GM13976 (cell line): Measurements from ENCODE around the gene PARD3.

Experiments
- DNase-seq: peaks from one replicate; pipeline ENCODE4 v3.0.0; 2012; ENCODE audit warnings: low spot score
- in situ Hi-C: fragments of 300-500 bp; cut with MboI; formaldehyde crosslinking; loops from one replicate; pipeline ENCODE4 v1.12.0; 2022; ENCODE audit warnings: low sequenced_read_pairs, mixed read lengths, inconsistent platforms; ENCODE audit not compliant: unreplicated experiment
- TF ChIP-seq, protein P1 (sequence below): IDR thresholded peaks from 2 replicates; pipeline ENCODE4 v1.5.1; 2012; ENCODE audit warnings: borderline replicate concordance, mild to moderate bottlenecking; ENCODE audit not compliant: insufficient read depth; ENCODE audit errors: extremely low read depth, missing control alignments, control extremely low read depth

PARD3 gene

DNA sequence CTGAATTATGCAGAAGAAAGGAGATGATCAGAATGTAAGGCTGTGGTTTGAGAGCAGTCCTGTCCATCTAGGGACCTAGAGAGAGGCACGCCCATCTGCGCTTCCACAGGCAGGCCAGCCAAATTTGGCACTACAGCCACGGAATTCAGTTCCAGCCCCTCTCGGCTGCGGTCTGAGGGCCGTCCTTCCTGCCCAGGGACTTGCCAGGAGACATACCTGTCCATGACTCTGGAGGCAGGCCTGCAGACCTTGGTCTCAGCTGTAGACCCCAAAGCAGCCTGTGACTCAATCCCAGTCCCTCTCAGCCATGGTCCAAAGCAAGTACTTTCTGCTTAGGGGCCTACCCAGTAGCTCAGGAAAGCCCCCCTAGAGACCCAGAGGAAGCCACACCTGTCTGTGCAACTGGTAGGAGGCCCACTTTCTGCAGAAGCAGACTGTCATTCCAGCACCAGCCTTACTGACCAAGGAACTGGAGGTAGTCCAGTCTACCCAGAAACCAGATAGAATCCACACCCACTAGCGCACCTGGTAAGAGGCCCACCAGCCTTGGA lies 720.9 kb downstream of the PARD3 start:
- TF ChIP-seq, protein P1, sequence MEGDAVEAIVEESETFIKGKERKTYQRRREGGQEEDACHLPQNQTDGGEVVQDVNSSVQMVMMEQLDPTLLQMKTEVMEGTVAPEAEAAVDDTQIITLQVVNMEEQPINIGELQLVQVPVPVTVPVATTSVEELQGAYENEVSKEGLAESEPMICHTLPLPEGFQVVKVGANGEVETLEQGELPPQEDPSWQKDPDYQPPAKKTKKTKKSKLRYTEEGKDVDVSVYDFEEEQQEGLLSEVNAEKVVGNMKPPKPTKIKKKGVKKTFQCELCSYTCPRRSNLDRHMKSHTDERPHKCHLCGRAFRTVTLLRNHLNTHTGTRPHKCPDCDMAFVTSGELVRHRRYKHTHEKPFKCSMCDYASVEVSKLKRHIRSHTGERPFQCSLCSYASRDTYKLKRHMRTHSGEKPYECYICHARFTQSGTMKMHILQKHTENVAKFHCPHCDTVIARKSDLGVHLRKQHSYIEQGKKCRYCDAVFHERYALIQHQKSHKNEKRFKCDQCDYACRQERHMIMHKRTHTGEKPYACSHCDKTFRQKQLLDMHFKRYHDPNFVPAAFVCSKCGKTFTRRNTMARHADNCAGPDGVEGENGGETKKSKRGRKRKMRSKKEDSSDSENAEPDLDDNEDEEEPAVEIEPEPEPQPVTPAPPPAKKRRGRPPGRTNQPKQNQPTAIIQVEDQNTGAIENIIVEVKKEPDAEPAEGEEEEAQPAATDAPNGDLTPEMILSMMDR = no peak
- no peak for DNase-seq
- in situ Hi-C loops = no loop called here

DNA sequence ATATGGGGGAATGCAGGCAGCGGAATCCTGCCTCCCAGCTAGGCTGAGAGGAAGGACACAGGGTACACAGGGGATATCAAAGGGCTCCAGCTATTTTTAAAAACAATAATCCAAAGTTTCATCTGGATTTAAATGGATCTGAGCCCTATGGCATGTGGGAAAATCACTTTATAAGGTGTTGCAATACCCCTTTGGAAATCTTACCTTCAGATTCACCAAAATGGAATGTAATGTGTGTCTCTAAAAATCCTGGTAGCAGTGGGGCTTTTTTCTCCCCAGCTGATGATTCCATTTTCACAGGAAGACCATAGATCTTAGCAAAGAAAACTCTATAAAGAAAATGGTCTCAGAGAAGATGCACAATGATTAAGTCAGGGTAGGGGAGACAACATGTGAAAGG lies 722.2 kb downstream of the PARD3 start:
- in situ Hi-C loops = no loop called here
- TF ChIP-seq, protein P1 = no peak

DNA sequence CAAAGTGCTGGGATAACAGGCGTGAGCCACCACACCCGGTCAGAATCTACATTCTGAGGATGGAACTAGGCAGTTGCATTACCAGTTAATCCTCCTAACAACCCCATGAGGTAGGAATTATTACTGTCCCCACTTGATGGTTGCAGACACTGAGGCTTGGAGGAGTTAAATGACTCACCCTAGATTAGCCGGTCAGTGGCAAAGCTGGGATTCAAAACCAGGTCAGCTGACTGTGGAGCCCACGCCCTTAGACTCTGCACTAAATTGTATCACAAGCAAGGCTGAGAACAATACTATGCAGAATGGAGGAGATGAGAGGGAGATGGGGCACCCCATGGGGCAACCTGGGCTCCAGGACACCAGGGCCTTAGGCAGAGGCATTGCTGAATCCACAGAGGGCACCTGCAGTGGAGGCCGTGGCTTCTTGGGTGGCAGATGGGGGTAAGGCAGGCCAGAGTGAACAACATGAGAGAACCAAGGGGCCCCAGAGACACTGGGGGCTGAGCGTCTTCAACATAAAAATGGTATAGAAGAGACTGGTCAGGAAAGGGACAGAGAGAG lies 723.4 kb downstream of the PARD3 start:
- in situ Hi-C loops = no loop called here
- DNase-seq = no peak
- TF ChIP-seq, protein P1 = no peak

More for the DNA sequence above, 722.2 kb downstream of the PARD3 start:
- DNase-seq = no peak

DNA sequence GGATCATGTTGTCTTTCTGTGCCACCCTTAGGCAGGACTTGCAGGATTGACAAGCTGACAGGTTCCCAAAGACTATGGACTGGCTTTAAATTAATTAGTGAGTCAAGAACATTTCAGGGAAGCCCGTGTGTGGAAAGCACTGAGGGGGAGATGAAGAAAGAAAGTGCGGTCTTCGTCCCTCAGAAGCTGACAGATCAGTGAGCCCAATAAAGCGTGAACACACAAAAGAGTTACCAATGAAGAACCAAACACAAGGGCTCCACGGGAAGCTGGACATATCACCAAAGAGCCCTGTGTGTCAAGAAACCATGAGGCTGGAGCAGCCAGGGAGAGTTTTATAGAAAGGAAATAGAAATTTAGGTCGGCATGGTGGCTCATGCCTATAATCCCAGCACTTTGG lies 725.8 kb downstream of the PARD3 start:
- in situ Hi-C loops = no loop called here
- DNase-seq = no peak
- TF ChIP-seq, protein P1 = no peak

DNA sequence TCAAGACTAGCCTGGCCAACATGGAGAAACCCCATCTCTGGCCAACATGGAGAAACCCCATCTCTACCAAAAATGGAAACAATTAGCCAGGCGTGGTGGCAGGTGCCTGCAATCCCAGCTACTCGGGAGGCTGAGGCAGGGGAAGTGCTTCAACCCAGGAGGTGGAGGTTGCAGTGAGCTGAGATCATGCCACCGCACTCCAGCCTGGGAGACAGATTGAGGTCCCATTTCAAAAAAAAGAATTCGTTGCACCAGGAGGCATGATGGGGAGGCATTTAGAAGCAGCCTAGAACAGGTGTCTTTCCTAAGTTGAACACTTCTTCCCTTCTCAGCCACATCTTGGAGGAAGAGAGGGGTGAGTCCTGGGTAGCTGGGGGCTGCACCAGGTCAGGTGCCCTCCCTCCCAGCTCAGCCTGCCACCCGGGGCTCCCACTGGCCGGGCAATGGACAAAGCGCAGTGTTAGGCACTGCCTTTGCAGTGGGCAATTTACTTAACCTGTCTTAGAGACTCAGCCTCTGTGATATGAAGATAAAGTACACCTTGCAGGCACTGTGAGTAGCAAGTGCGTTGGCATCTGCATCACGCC lies 726.8 kb downstream of the PARD3 start:
- TF ChIP-seq, protein P1 = no peak
- in situ Hi-C loops = no loop called here

DNA sequence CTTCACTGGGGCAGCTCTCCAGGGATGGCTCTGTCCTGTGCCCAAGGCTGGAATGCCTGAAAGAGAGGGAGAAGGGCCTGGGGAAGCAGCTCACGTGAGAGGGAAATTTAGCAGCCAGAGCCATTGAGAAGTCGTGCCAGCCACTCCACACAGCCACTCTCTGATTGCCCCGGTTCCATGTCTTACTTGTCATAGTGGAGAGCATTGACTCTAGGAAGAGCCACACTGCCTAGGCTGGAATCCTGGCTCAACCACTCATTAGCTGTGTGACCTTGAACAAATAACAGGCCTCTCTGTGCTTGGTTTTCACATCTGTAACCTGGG lies 728.0 kb downstream of the PARD3 start:
- TF ChIP-seq, protein P1 = no peak
- in situ Hi-C loops = no loop called here
- no peak for DNase-seq

More for the DNA sequence above, 726.8 kb downstream of the PARD3 start:
- no peak for DNase-seq
